ENCODE measurements around the gene RASSF7. TPM values are rescaled to one million over a fixed set of nuclear protein-coding genes. Genes with fewer than 3 reads are reported as not detected.

Gene RASSF7
- total RNA-seq, 4 donors from 2014 or later, result 80.9 to 340 (median 172) TPM

DNA sequence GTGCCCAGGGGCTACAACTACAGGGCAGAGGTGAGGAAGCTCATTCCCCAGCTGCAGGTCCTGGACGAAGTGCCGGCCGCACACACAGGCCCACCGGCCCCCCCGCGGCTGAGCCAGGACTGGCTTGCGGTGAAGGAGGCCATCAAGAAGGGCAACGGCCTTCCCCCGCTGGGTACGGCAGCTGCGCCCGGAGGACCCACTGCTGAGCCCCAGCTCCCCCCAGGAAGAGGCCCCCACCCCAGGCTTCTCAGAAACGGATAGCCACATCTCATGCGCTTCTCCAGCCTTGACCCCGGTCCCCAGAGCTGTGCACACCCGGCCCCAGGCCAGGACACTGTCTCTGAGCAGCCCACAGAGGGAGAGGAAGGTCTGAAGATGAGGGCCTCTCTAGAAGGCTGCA, 9.6 kb upstream of the RASSF7 start:
- H3K36me3 ChIP-seq, result no peaks in the 10 kb centered on the region
- H3K27me3 ChIP-seq, result peaks cover 0 to 9% of the 10 kb centered on the region in 2 donors
- no peaks in the 10 kb centered on the region for H3K9me3 ChIP-seq
- H3K27ac ChIP-seq, result no peak overlapping the region
- H3K4me3 ChIP-seq, result no peak overlapping the region
- no peak for TF ChIP-seq POLR2A (IDR thresholded peaks at IDR 0.05)
- TF ChIP-seq, protein P1, sequence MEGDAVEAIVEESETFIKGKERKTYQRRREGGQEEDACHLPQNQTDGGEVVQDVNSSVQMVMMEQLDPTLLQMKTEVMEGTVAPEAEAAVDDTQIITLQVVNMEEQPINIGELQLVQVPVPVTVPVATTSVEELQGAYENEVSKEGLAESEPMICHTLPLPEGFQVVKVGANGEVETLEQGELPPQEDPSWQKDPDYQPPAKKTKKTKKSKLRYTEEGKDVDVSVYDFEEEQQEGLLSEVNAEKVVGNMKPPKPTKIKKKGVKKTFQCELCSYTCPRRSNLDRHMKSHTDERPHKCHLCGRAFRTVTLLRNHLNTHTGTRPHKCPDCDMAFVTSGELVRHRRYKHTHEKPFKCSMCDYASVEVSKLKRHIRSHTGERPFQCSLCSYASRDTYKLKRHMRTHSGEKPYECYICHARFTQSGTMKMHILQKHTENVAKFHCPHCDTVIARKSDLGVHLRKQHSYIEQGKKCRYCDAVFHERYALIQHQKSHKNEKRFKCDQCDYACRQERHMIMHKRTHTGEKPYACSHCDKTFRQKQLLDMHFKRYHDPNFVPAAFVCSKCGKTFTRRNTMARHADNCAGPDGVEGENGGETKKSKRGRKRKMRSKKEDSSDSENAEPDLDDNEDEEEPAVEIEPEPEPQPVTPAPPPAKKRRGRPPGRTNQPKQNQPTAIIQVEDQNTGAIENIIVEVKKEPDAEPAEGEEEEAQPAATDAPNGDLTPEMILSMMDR (IDR thresholded peaks at IDR 0.05), result no peak
- H3K4me1 ChIP-seq, result peaks cover 0 to 20% (median 17%) of the 10 kb centered on the region in 4 donors
- no peak for DNase-seq

DNA sequence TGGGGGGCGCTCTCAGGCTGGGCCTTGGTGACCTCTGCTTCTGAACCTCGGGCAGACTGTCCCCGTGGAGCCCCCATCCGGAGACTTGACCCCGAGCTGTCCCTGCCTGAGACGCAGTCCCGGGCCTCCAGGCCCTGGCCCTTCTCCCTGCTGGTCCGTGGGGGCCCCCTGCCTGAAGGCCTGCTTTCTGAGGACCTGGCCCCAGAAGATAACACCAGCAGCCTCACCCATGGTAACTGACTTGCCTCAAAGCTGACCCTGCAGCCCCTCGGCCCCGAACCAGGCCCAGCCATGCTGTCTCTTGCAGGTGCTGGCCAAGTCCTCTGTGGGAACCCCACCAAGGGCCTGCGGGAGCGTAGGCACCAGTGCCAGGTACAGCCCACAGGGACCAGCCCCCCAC, 9.2 kb upstream of the RASSF7 start:
- Histone ChIP-seq H3K27me3 (peaks cover 0 to 9% of the 10 kb centered on the region in 2 donors), H3K4me1 (peaks cover 0 to 20% (median 18%) of the 10 kb centered on the region in 4 donors), H3K9me3 (no peaks in the 10 kb centered on the region), H3K36me3 (no peaks in the 10 kb centered on the region), H3K27ac (no peak overlapping the region), H3K4me3 (no peak overlapping the region)
- TF ChIP-seq, protein P1 (IDR thresholded peaks at IDR 0.05), result no peak
- TF ChIP-seq POLR2A (IDR thresholded peaks at IDR 0.05), result no peak
- DNase-seq, result no peak

- H3K36me3 ChIP-seq, result no peaks in the 10 kb centered on the region
- H3K27me3 ChIP-seq, result peaks cover 0 to 9% of the 10 kb centered on the region in 2 donors
- H3K4me1 ChIP-seq, result peaks cover 0 to 20% (median 18%) of the 10 kb centered on the region in 4 donors
- no peak for TF ChIP-seq POLR2A (IDR thresholded peaks at IDR 0.05)
- TF ChIP-seq, protein P1 (IDR thresholded peaks at IDR 0.05), result no peak
- H3K27ac ChIP-seq, result no peak overlapping the region
- H3K9me3 ChIP-seq, result no peaks in the 10 kb centered on the region
- no peak overlapping the region for H3K4me3 ChIP-seq
- no peak for DNase-seq
Measured at GRCh38 chr11:553083-553987, 7.4 kb upstream of the RASSF7 start.

- Histone ChIP-seq H3K4me3 (peak overlapping the region in 1 of 4 donors; percentile 50), H3K36me3 (no peaks in the 10 kb centered on the region), H3K9me3 (no peaks in the 10 kb centered on the region), H3K27me3 (peaks cover 0 to 9% of the 10 kb centered on the region in 2 donors), H3K27ac (no peak overlapping the region), H3K4me1 (peaks cover 0 to 20% (median 18%) of the 10 kb centered on the region in 4 donors)
- TF ChIP-seq POLR2A (IDR thresholded peaks at IDR 0.05), result no peak
- TF ChIP-seq, protein P1 (IDR thresholded peaks at IDR 0.05), result no peak
- no peak for DNase-seq
Measured at GRCh38 chr11:553988-554340, 6.8 kb upstream of the RASSF7 start.

- Histone ChIP-seq H3K36me3 (no peaks in the 10 kb centered on the region), H3K4me3 (peak overlapping the region; percentile 31 to 50 (median 50)), H3K4me1 (peaks cover 0 to 26% (median 18%) of the 10 kb centered on the region in 4 donors), H3K9me3 (no peaks in the 10 kb centered on the region), H3K27ac (peak overlapping the region in 1 of 4 donors; percentile 49), H3K27me3 (peaks cover 0 to 9% of the 10 kb centered on the region in 2 donors)
- DNase-seq, result peak; percentile 74 to 89 (median 84)
- TF ChIP-seq POLR2A (IDR thresholded peaks at IDR 0.05), result no peak
- TF ChIP-seq, protein P1 (IDR thresholded peaks at IDR 0.05), result peak; percentile 44 to 75 (median 70)
Measured at GRCh38 chr11:554428-555226, 6.1 kb upstream of the RASSF7 start.
